Lower leg skin (tissue), 4 donors: ENCODE results near the gene PRELID3B. TPM values are rescaled to one million over a fixed set of nuclear protein-coding genes. Genes with fewer than 3 reads are reported as not detected.

Experiments used
- DNase-seq, 2 donors: peaks; one replicate each; pipeline ENCODE4 v3.0.0-alpha.2; 2019; ENCODE audit warnings: low spot score in 2 of 2
- H3K4me3 ChIP-seq: fragments of 200-600 bp; sonication (generic); 2 replicates; pipeline ENCODE4 v1.5.1; 2017; ENCODE audit warnings: mild to moderate bottlenecking, low read depth; ENCODE audit not compliant: poor library complexity, severe bottlenecking
- CTCF ChIP-seq, 3 donors: fragments of 450-650 bp; IDR thresholded peaks; one replicate each; pipeline ENCODE4 v1.5.1; 2016; ENCODE audit warnings: antibody characterized with exemption in 3 of 3, mild to moderate bottlenecking in 3 of 3, moderate library complexity in 2 of 3
- POLR2A ChIP-seq, 2 donors: fragments of 450-650 bp; IDR thresholded peaks; one replicate each; pipeline ENCODE4 v1.6.1; 2016 to 2017; ENCODE audit warnings: antibody characterized with exemption in 2 of 2, mild to moderate bottlenecking in 1 of 2, moderate library complexity in 1 of 2
- WGBS, 2 donors: methylation state at CpG; one replicate each; pipeline ENCODE4 v1.1.5; 2018; 5-methylcytosine and 5-hydroxymethylcytosine counted together
- intact Hi-C: fragments of 100-400 bp; cut with DNase I; formaldehyde crosslinking; loops from one replicate; pipeline ENCODE4 v1.15.0; 2023; ENCODE audit warnings: low total_unique reads
- total RNA-seq, 4 donors: library from RNA; depleted of rRNA; stranded (reverse); fragments of >200 nt; gene quantifications; one replicate each; pipeline ENCODE4 v1.1.0, GENCODE V29; 2016

Gene PRELID3B
- total RNA-seq, 4 donors from 2014 or later = 38.3 to 50.8 (median 49.1) TPM

DNA sequence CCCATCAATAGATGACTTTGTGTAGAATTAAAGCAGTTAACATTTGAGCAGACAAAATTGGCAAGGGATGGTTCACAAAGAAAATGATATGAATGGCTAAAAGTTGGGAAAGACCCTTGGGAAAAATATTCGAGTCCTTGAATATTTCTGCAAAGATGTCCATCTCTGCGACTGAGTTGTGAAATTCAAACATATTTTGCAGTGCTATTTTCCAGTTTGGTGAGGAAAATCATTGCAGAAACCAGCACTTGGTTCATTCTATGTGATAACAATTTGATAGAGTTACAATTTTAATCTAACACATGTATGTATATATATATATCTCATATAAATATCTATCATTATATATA, 6.1 kb upstream of the PRELID3B start:
- no peak for DNase-seq
- TF ChIP-seq POLR2A (IDR thresholded peaks at IDR 0.05) = no peak
- no peak for TF ChIP-seq CTCF (IDR thresholded peaks at IDR 0.05)
- intact Hi-C loops = no loop called here
- H3K4me3 ChIP-seq = no peak overlapping the region
- WGBS, 2 donors = 66 to 81% methylated on average over 2 of the region's 2 CpGs

DNA sequence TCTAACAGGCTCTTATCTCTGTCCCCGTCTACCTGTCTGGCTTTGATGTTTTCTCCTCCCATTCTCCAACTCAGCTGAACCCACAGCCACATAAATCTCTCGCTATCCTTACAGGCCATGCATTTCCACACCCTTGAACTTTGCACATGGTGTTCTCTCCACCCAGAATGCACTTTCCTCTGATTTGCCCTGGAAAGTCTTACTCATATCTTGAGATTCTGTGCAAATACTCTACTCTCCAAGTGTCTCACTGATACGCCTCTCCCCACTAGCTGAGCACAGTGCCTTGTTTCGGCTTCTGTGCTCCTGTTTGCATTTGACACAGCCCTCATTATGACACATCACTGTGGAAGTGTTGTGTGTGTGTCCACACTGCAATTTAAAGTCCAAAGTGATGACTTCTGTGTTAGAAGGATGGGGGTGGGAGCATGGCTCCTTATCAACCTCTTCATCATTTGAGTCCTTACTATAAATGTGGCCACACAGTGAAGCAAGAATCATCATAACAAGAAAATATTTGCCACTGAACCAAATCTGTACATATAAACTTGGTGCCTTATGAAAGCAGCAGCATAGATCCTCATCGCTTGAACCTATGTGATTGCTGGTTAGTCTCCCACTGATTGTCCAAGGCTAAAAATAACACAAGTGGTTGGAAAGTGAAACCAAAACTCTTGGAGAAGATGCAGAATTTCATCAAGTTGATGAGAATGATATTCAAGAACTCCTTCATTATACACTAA, 5.5 kb upstream of the PRELID3B start:
- H3K4me3 ChIP-seq = no peak overlapping the region
- TF ChIP-seq POLR2A (IDR thresholded peaks at IDR 0.05) (no peak), CTCF (IDR thresholded peaks at IDR 0.05) (no peak)
- intact Hi-C loops = no loop called here
- DNase-seq = no peak
- WGBS, 2 donors = 83 to 89% methylated on average over 5 of the region's 5 CpGs

GRCh38 chr20:59046862-59047261, 4.3 kb upstream of the PRELID3B start:
- TF ChIP-seq POLR2A (IDR thresholded peaks at IDR 0.05) (no peak), CTCF (IDR thresholded peaks at IDR 0.05) (no peak)
- H3K4me3 ChIP-seq = no peak overlapping the region
- intact Hi-C loops = no loop called here
- no peak for DNase-seq
- 93 to 97% methylated on average over 3 of the region's 3 CpGs for WGBS, 2 donors

DNA sequence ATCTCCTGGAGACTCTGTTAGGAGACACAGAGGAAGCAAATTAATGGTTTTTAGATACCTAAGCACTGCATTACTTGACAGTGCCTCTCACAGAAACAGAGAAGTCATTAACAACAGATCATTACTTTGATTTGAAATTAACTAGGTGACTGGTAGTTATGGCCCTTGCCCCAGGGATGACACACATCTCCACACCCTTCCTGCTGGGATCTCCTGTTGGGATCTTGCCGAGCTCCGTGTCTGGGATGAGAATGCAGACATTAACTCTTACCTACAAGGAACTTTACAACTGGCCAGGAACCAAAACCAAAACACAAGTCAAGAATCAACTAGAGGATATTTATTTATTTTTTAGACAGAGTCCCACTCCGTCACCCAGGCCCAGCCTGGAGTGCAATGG, 2.2 kb upstream of the PRELID3B start:
- no peak for DNase-seq
- TF ChIP-seq CTCF (IDR thresholded peaks at IDR 0.05) (no peak), POLR2A (IDR thresholded peaks at IDR 0.05) (no peak)
- intact Hi-C loops = no loop called here
- no peak overlapping the region for H3K4me3 ChIP-seq
- WGBS, 2 donors = 56 to 58% methylated on average over 3 of the region's 3 CpGs

GRCh38 chr20:59044295-59044694, 1.7 kb upstream of the PRELID3B start:
- intact Hi-C loops = no loop called here
- no peak for DNase-seq
- 92 to 96% methylated on average over 3 of the region's 3 CpGs for WGBS, 2 donors
- no peak overlapping the region for H3K4me3 ChIP-seq
- TF ChIP-seq POLR2A (IDR thresholded peaks at IDR 0.05) (no peak), CTCF (IDR thresholded peaks at IDR 0.05) (no peak)

DNA sequence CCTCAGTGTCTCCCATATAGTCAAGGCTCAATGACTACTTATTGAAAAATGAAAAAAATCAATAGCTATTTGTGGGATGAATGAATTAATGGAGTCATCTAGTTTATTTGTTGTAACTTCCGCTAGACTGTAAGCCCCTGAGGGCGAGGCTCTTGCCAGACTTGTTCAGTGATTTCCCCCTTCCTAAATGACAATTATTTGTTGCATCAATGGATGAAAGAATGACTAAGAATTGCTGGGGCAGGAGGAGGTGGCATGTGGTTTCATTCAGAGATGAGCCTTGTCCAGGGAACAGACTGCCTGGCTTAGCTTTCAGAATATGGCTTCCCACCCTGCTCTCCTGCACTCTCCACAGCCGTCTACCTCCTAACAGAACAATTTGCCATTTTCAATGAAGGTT, 1.1 kb upstream of the PRELID3B start:
- TF ChIP-seq CTCF (IDR thresholded peaks at IDR 0.05) (no peak), POLR2A (IDR thresholded peaks at IDR 0.05) (no peak)
- intact Hi-C loops = no loop called here
- WGBS, 2 donors = 37 to 45% methylated on average over 3 of the region's 3 CpGs
- no peak overlapping the region for H3K4me3 ChIP-seq
- no peak for DNase-seq
